Epithelial cell of proximal tubule (primary cell): ENCODE data around the gene KIAA2012. TPM values are rescaled to one million over a fixed set of nuclear protein-coding genes. Genes with fewer than 3 reads are reported as not detected.

Source experiments
- DNase-seq: peaks from one replicate; pipeline ENCODE4 v3.0.0-alpha.2; 2011; ENCODE audit warnings: low read depth
- H3K4me3 ChIP-seq: 2 replicates; pipeline ENCODE4 v1.5.1; 2011; ENCODE audit warnings: low read depth, mild to moderate bottlenecking, low read length
- CTCF ChIP-seq: conservative IDR thresholded peaks from 2 replicates; pipeline ENCODE4 v1.5.1; 2012; ENCODE audit warnings: low read depth, mild to moderate bottlenecking, low read length
- total RNA-seq: library from RNA; depleted of rRNA; stranded (reverse); fragments of >200 nt; gene quantifications from 2 replicates; pipeline ENCODE4 v1.2.3, GENCODE V29; 2015

KIAA2012 gene
- not detected in 2 replicates for total RNA-seq

- DNase-seq, result no peak
- TF ChIP-seq CTCF, result no peak
- H3K4me3 ChIP-seq, result no peak within 1 kb of the TSS
Observed at GRCh38 chr2:202072737-202073401, at the start of gene KIAA2012. TSS of gene KIAA2012 (plus strand) at chr2:202073255. CDS start at chr2:202073628, 373 bp downstream.

- H3K4me3 ChIP-seq, result no peak overlapping the region
- no peak for DNase-seq
- no peak for TF ChIP-seq CTCF
Observed at GRCh38 chr2:202023904-202024266, 49.2 kb upstream of the KIAA2012 start.

- TF ChIP-seq CTCF, result no peak
- H3K4me3 ChIP-seq, result no peak overlapping the region
- DNase-seq, result no peak
Observed at GRCh38 chr2:202024871-202025270, 48.2 kb upstream of the KIAA2012 start.

- H3K4me3 ChIP-seq, result no peak overlapping the region
- TF ChIP-seq CTCF, result no peak
- no peak for DNase-seq
Observed at GRCh38 chr2:202025816-202026215, 47.2 kb upstream of the KIAA2012 start.

GRCh38 chr2:202026507-202026906 is 46.5 kb upstream of the KIAA2012 start:
- TF ChIP-seq CTCF, result no peak
- no peak for DNase-seq

GRCh38 chr2:202030691-202031090 is 42.4 kb upstream of the KIAA2012 start:
- TF ChIP-seq CTCF, result no peak
- DNase-seq, result no peak
- no peak overlapping the region for H3K4me3 ChIP-seq

More at GRCh38 chr2:202026507-202026906, 46.5 kb upstream of the KIAA2012 start:
- H3K4me3 ChIP-seq, result no peak overlapping the region
